Prostate gland (tissue), 2 donors: ENCODE data around the gene RCAN2.

Experiments
- POLR2A ChIP-seq: fragments of 450-650 bp; IDR thresholded peaks from one replicate; pipeline ENCODE4 v1.6.1; 2016; ENCODE audit warnings: antibody characterized with exemption, mild to moderate bottlenecking
- POLR2AphosphoS5 ChIP-seq: sonication (generic); formaldehyde crosslinking; IDR thresholded peaks from one replicate; pipeline ENCODE4 v1.6.1; 2017; ENCODE audit warnings: antibody characterized with exemption
- TF ChIP-seq, protein P1 (sequence below), 4 experiments: fragments of 200-600 bp in 2 of 4; fragments of 450-650 bp in 2 of 4; sonication (generic) in 2 of 4; IDR thresholded peaks; 1 replicate in 3 of 4; 2 replicates in 1 of 4; pipeline ENCODE4 v1.5.1; 2016 to 2019; ENCODE audit warnings: antibody characterized with exemption in 4 of 4, mild to moderate bottlenecking in 2 of 4, moderate library complexity in 2 of 4

DNA sequence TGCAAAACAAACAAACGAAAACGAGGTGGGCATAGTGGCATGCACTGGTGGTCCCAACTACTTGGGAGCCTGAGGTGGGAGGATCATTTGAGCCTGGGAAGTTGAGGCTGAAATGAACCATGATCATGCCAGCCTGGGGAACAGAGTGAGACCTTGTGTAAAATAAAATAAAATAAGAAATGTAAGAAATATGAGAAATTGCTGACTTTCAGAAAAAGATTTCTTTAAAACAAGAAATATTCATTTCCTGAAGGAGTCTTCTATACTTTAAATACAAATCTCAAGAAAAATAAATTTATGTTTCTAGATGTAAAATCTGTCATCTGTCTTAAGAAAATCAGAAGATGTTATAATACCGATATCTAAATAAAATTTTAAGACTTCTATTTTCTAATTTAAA, 223.7 kb downstream of the RCAN2 start:
- TF ChIP-seq, protein P1, sequence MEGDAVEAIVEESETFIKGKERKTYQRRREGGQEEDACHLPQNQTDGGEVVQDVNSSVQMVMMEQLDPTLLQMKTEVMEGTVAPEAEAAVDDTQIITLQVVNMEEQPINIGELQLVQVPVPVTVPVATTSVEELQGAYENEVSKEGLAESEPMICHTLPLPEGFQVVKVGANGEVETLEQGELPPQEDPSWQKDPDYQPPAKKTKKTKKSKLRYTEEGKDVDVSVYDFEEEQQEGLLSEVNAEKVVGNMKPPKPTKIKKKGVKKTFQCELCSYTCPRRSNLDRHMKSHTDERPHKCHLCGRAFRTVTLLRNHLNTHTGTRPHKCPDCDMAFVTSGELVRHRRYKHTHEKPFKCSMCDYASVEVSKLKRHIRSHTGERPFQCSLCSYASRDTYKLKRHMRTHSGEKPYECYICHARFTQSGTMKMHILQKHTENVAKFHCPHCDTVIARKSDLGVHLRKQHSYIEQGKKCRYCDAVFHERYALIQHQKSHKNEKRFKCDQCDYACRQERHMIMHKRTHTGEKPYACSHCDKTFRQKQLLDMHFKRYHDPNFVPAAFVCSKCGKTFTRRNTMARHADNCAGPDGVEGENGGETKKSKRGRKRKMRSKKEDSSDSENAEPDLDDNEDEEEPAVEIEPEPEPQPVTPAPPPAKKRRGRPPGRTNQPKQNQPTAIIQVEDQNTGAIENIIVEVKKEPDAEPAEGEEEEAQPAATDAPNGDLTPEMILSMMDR (IDR thresholded peaks at IDR 0.05): no peak
- no peak for TF ChIP-seq POLR2AphosphoS5
- TF ChIP-seq POLR2A: no peak
